ENCODE measurements around the gene RBM44.
"Not testable (repeated sequence)": the region's sequence is repeated elsewhere in the genome, so short reads cannot be mapped to it uniquely, and the experiment has no call there.

RBM44 gene, protein sequence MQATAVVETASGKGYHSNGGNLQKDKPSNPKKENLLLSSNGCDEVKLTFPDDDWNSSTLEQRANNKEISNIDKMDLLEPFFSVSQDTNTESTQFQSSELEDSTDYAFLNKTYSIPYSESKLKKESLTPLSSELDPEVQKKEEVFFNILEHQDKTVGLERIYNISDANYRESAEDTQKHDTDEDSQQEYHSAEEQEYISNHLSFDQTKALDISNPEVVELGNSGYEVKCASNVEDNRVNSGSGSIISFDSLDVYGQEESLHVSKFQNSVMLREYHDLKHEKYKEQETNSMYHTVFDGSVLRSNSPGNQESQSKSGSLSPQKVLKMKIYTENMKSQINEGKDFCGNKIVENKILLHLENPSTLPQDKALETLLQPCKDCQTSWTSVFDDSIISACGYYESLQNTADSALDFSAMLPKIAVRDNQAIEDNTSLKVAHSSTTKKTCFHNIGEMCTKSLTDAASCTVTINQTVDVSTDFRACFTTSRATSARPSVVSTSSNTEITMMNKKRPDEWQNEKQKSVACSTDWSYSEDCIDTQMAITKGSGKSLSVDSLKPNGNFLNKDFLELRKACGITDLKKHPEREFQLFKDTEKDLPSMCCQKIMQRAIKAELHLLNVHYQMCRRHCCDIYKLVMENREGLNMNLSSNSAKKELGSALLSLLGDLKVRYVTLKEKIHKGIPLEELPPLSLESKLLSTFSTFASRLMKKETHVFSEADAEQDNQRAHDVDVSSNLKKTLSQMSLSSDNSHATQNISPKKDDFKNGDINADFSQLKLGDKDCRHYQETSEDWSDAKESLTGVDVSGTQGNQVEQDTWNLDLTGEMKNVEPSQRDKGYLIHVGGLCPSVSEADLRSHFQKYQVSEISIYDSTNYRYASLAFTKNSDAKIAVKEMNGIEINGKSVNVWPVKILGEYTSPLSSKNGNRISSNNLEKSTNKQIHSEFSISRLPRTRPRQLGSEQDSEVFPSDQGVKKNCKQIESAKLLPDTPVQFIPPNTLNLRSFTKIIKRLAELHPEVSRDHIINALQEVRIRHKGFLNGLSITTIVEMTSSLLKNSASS

GRCh38 chr2:237798236-237799059 lies at the start of gene RBM44:
Gene RBM44, plus strand, starts transcription at chr2:237798779. Its CDS starts 14,831 bp downstream, at chr2:237813610.
- no peak for DNase-seq

DNA sequence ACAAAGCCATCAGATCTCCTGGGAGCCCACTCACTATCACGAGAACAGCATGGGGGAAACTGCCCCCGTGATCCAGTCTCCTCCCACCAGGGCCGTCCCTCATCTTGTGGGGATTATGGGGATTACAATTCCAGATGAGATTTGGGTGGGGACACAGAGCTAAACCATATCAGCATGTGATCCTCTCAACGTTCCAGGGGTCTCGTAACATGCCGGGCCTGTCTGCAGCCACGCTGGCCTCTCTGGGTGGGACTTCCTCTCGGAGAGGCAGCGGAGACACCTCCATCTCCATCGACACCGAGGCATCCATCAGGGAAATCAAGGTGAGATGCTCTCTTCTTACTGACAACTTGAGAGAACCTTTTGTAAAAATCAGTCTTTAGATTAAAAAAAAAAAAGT lies 49.6 kb upstream of the RBM44 start:
- DNase-seq, result no peak

- DNase-seq, result no peak
Measured at GRCh38 chr2:237749961-237750360, 48.6 kb upstream of the RBM44 start.

GRCh38 chr2:237750441-237750840 lies 48.1 kb upstream of the RBM44 start:
- not testable (repeated sequence) for DNase-seq

DNA sequence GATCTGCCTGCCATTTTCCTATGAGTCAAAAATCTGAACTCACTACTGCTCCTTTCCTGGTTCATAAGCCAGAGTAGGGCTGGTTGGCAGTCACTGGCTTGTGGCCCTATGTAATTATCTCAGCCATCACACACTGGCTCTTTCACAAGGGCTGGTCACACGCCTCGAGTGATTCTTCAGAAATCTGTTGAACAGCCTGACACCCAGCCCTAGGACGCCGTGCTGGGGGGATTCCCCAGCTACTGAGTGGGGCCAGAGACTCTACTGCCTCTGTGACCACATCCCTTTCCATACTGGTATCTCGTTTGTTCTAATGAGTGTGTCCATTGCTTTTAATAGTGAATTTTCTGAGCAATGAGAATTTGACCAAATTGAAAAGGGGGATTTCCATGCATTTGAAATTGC lies 45.8 kb upstream of the RBM44 start:
- DNase-seq, result no peak

- no peak for DNase-seq
Measured at GRCh38 chr2:237754182-237754581, 44.4 kb upstream of the RBM44 start.

DNA sequence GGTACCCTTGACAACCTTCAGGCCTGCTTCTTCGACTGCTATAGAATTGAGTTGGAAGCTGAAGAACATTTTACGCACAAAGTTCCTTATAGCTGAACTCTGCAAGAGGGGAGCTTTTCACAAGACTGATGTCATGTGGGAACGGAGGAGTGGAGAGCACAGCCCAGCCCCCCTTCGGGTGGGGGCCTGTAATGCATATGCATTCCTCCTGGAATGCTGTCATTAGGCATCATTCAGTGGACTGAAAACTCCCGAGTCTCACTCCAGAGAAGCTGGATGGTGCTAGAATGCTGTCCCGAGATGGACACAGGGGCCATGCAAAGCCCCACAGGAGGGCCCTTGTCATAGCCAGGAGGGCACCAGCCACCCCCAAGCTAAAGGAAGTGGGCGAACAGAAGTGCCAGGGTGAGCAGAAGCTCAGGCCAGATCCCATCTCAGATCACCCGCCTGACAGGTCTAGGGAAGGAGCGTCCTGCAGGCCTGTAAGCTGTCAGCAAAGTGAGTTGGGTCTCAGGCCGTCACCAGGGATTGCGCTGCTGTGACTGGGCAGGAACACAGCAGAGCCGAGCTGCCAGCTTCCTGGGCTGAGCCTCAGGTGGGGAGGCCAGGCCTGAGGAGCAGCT lies 43.8 kb upstream of the RBM44 start:
- no peak for DNase-seq

- DNase-seq, result no peak
Measured at GRCh38 chr2:237757616-237758015, 41.0 kb upstream of the RBM44 start.

GRCh38 chr2:237758185-237758584 lies 40.4 kb upstream of the RBM44 start:
- DNase-seq, result no peak

DNA sequence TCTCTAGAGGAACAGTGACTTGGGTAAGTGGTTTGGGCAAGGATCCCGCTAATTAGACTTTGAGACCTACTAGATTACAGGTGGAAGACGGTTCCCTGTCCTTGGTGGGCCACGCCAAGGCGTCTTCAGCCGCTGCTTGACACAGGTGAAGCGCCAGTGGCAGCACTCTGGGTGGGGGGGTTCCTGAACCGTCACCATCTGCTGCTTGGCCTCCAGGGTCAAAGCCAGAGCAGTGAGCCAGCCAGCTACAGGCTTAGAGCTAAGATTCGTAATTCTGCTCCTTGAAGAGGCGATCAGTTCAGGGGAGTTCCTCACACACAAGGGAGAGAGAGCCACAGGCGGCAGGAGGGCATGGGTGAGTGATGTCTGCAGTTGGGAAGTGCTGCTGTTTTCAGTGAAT lies 39.4 kb upstream of the RBM44 start:
- no peak for DNase-seq

GRCh38 chr2:237760506-237761502 lies 37.8 kb upstream of the RBM44 start:
- DNase-seq, result no peak

- not testable (repeated sequence) for DNase-seq
Measured at GRCh38 chr2:237762291-237763182, 36.0 kb upstream of the RBM44 start.

DNA sequence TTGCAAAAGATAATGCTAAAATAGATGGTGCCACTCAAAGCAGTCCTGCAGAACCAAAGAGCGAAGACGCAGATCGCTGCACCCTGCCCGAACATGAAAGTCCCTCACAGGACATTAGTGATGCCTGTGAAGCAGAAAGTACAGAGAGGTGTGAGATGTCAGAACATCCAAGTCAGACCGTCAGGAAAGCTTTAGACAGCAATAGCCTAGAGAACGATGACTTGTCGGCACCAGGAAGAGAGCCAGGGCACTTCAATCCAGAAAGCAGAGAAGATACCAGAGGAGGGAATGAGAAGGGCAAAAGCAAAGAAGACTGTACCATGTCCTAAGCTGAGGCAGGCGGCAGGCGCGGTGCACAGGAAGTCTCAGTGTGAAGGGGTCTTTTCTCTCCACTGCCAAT lies 34.8 kb upstream of the RBM44 start:
- no peak for DNase-seq

DNA sequence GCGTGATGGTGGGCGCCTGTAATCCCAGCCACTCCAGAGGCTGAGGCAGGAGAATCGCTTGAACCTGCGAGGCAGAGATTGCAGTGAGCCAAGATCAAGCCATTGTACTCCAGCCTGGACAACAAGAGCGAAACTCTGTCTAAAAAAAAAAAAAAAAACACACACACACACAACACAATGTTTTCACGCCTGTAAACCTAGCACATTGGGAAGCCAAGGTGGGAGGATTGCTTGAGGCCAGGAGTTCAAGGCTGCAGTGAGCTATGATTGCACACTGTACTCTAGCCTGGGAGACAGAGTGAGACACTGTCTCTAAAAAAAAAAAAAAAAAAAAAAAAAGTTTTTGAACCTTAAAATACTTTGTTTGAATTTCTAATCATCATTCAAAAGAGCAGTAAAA lies 33.5 kb upstream of the RBM44 start:
- not testable (repeated sequence) for DNase-seq

- no peak for DNase-seq
Measured at GRCh38 chr2:237765875-237766274, 32.7 kb upstream of the RBM44 start.

- DNase-seq, result no peak
Measured at GRCh38 chr2:237766340-237766739, 32.2 kb upstream of the RBM44 start.

DNA sequence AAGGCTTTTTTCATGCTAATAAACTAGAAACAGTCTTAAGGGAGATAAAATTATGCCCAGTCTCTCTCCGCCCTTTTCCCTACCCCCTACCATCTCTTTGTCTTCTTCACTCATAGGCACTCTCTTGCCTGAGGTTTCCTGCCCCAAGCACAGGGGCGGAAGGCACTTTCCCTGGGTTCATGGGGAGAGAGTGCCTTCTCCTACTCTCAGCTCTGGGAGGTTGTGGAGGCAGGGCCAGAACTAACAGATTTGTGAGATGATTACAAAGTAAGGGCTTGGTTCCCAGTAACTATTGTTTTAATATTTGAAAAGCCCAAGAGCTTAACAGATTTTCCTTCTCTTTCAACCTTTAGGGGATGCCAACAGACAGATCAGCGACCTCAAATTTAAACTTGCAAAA lies 26.1 kb upstream of the RBM44 start:
- no peak for DNase-seq

DNA sequence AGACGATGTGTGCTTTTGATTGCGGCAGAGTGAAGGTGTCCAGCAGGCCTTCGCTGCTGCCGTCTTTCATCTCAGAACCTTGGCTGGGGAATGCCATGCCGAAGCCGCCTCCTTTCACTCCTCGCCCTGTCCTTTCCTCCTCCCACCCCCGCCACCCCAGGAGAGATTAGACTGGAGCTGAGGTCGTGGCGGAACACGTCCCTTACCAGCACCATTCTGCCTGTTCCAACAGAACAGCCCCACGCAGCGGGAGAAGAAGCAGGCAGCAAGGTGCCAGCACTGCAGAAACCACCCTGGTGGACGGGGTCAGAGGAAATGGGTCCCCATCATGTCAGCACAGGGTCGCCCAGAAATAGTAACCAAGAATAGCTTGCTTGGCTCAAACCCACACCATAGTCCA lies 24.8 kb upstream of the RBM44 start:
- DNase-seq, result no peak

DNA sequence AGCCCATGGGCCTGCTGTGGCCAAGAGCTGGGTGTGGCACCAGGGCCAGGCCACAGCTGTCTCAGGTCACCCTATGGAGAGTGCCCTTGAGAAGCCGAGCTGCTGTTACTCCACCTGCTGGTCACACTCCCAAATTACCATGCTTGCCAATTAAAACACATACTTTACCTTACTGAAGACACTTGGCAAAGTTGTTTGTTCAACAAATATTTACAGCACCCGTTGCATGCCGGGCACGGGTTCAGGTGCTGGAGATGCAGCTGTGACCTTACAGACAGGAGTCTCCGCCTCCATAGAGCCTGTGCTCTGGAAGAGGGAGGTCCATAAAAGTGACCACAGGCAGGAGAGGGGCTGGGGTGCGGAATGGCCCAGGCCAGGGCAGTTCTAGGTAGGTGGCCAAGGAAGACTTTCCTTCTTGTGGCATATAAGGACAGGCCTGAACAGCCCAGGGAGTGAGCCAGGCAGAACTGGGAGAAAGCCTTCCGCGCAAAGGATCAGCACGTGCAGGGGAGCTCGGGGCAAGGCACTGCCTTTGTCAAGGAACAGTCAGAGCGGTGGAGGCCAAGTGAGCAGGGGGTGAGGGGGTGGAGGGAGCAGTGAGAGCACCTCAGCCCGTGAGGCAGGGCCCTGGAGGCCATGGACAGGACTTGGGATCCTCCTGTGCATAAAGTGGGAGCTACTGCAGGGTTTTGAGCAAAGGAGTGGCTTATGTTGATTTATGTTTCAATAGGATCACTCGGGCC lies 23.6 kb upstream of the RBM44 start:
- peak; percentile 67 for DNase-seq

Measured in SHP77 treated with DMSO at 0.1 percent for 48 hours (cell line).